HK-2 (cell line): Measurements from ENCODE around the gene C17orf113.
"Not testable (repeated sequence)": the region's sequence is repeated elsewhere in the genome, so short reads cannot be mapped to it uniquely, and the experiment has no call there.

Experiments used
- DNase-seq: peaks from one replicate; pipeline ENCODE4 v3.0.0-alpha.2; 2018; ENCODE audit not compliant: unreplicated experiment

C17orf113 gene

DNA sequence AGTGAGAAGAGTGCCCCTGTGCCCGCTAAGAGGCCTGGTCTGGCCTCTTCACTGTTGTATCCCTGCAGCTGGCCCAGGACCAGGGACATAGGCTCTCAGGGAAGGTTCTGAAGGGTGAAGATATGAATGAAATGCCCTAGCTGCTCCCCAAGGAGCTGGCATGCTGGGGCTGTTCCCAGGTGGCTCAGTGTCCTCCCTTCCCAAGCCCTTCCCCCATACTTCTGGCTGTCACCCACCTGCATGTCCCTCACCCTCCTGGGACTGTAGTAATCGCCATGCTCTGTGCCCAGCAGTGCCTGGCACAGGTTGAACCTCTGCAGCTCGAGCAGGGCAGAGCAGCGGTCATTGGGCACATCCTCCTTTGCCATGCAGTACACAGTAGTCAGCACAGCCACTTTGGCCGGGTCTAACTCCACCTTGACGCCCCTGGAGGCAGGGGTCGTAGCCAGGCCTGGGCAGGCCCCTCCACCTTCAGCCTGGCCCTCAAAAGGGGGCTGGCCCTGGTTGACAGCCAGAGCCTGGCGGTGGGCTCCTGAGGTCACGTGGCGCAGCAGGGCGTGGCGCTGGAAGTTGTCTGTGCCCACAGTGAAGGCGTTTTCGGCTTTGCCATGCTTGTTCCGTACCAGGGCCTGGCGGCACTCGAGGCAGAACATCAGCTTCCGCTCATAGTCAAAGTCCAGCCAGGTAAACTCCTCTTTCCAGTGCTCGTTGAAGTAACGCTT lies 7.6 kb downstream of the C17orf113 start:
- no peak for DNase-seq

DNA sequence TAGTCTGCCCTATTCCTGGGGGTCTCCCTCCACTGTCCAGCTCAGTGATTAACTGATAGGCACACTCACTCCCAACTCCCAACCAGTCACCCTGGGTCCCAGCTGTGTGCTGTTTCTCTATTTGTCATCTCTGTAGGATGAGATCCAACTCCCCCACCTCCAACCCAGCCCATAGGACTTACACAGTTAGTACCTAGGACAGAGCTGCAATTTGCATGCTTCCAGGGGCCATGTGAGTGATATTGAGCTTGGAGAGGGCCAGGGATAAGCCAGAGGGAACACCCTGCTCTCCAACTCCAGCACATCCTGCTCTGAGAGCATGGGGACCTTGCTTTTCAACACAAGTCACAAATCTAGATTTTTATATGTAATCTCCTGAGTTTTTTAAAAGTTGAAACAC lies 8.8 kb downstream of the C17orf113 start:
- no peak for DNase-seq

DNA sequence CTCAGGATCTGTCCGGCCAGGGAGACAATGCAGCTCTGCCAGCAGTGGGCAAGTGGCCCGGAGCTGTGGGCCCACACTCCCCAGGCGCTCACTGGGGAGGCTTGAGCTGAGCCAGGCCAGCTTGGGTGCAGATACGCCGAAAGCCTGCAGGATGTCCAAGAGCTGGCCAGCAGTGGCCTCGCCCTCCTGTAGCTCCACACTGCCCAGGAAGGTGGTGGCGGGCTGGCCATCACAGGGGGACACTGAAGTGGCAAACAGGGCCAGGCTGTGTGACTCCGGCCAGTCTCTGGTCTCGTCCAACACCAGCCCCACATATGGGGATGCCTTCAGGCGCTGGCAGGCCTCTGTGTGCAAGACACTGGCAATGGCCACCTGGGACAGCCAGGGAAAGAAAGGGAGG lies 9.6 kb downstream of the C17orf113 start:
- DNase-seq: no peak

DNA sequence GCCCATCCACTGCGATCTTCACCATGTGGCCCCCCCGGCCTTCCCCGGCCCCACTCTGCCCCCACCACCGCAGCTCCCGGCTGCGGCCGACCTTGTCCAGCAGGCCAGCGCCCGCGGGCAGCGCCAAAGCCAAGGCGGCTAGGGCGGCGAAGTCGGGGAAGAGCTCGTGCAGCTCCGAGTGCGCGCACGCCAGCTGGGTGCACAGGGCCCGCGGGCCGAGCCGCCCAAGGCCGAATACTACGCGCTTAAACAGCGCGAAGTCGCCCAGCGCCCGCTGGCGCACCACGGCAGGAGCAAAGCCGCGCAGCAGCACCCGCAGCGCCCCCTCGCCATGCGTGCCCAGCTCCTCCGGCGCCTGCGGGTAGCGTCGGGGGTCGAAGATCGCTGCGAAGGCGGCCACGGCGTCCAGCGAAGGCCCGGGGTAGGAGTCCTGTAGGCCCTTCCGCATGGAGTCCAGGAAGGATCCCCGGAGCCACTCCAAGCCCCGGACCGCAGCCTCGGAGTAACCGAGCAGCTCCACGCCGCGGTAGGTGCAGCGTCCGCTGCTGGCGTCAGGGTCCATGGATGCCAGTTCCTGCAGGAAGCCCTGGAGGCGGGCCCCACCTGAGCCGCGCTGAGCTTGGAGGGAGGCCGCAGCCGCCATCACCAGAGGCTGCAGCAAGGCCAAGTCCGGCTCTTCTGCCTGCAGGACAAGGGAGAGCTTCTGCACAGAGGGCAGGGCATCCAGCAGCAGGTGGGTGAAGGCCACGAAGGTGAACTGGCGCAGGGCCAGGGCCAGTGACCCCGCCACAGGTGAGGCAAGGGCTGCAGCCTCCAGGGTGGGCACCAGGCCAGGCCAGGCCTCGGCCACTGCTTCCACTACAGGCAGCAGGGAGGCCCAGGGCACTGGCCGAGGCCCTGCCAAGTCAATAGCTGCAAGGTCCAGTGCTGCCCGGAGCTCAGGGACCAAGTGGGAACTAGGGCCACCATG lies 10.3 kb downstream of the C17orf113 start:
- no peak for DNase-seq

DNA sequence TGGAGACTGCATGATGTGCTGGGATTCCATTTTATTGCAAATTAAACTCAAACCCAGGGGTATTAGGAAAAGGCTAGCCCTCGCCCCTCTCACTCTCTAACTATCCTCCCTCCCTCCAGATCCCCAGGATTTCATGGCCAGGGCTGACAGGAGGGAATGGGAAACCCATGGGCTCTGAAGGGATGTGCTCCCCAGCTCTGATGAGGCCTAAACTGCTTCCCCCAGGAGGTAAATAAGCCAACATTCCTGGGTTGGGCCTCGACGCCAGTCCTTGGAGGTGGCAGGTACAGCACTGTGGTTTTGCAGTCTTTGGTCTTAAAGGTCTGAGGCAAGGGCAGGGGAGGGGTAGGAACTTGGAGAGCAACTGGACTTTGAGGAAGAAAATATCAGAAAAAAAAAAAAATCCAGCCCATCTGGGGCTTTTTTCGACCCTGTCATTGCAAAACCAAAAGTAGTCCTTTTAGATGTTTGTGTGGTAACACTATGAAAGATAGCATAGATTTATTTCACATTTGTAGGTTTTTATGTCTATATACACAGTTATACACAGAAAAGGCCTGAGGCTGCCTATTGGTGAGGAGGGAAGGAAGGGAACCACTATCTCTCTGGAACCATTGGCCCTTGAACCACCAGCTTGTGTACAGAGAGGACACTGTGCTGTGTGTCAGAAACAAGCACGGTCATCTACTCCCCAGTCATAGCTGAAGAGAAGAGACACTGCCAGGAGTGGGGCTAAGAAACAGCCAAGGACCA lies 12.0 kb downstream of the C17orf113 start:
- DNase-seq: no peak

DNA sequence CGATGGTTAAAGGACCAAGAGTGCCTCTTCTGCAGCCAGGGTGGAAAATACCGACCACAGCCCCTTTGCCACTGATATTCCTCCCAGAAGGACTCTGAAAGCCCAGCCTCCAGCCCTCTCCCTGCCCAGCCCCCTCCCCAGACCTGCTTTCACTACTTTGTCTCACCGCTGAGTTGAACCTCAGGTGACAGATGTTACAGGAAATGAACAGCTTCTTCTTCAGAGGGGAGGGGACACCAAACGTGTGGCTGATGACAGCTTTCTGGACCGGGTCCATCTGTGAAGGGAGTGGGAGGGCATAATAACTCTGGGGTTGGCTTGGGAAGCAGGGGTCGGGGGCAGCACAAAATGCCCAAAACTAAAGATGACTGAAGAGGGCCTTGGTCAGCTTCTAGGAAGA lies 16.3 kb downstream of the C17orf113 start:
- DNase-seq: no peak

DNA sequence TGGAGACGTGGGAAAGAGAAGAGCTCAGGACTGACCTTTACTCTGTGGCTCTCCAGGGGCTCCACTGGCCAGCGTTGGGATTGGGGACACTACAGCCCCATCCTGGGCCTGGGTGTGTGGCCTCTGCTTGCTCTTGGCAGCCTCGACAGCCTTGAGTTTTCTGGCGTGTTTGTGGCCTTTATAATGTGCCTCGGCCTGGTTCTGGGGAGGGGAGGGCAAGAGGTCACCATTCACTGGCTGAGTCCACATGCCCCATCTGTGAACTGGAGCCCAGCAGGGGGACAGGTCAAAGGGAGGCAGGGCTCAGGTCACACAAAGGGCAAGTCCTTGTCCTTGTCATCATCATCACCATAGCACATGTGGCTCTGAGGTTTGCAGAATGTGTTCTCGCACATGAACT lies 18.8 kb downstream of the C17orf113 start:
- no peak for DNase-seq

DNA sequence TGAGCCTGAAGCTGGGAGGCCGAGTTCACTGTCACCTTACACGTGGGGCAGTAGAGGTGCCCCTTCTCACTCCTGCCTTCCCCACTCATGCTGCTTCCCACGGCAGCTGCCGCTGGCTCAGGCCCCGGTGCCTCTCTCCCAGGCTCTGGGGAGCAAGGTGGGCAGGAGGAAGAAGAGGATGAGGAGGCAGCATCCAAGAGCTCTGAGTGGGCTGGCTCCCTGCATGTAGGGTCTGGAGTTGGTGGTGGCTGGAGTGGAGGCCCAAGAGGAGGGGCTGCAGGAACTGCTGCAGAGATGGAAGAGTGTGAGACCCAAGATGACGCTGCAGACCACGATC lies 21.6 kb downstream of the C17orf113 start:
- DNase-seq: no peak

DNA sequence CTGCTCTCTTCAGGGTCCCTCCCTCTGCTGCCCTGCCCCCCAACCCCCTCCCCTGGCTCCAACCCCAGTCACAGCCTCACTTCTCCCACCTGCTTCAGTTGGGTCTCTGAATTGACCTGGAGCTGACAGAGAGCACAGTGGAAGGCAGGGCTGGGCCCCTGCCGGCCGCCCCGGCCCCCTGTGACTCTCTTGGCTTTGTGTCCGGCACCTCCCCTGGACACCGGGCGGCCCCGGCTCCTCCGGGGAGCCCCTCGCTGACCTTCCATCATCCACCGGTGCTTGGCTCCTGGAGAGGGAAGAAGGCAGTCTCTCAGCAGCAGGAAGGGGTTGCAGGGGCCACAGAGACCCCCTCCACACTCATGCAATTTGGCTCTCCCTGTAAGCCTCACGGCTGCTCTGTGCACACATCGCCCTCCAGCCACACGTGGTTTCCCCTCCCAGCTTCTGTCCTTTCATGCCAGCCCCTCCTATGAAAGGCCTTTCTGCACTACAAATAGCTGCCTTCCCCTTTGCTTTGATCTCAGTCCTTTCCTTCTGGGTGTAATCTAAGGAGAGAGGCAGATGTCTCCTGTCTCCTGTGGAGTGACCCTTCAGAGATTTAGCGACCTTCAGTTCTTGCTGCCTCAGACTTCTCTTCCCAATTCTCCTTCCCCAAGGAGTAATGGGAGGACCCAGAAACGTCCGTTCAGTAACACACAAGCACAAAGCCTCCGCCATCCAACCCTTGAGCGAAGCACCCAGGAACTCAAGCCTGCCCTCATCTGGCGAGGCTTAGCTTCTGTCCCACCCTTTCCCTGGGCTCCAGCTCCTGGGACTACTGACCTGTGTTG lies 22.2 kb downstream of the C17orf113 start:
- DNase-seq: no peak

DNA sequence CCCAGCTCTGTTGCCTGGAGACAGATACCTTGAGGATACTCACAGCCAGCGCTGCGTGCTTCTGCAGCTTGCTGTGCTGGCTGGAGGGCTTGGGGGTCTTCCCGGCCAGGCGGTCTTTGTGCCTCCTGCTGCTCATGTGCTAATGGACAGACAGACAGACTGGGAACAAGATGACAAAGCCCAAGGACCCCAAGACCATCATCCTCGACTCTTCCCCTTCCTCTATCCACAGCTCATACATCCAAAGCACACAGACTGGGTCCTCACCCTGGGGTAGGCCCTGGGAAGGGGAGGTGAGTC lies 22.9 kb downstream of the C17orf113 start:
- DNase-seq: no peak

DNA sequence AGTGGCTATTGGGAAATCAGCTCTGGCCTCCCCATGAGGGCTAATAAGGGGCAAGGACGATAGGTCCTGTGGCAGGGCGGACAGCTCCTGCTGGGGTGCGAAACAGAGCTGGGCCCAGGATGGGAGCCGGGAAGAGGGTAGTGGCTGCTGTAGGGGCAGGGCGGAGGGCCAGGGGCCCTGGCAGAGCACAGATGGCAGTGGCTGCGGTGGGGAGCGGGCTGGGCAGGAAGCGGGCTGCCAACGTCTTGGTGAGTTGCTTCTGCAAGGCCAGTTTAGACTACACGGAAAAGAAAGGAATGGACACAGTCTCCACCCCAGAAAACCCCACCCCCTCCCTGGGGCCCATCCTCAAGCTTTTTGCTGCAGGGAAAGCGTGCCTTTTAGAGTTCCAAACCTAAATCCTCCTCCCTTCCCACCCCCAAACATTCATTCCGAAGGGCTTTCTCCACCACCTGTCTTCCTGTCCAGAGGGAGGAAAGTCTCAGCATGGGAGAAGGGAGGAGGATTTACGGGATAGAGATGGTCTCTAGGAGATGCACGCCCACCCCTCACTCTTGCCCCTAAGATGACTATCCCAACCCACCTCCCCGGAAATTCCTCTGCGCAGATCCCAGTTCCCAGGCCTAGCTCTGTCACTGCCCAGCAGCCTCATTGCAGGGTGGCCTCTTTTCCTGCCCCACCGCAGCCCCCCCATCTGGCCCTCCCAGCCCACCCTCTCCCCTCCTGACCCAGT lies 23.4 kb downstream of the C17orf113 start:
- DNase-seq: no peak

DNA sequence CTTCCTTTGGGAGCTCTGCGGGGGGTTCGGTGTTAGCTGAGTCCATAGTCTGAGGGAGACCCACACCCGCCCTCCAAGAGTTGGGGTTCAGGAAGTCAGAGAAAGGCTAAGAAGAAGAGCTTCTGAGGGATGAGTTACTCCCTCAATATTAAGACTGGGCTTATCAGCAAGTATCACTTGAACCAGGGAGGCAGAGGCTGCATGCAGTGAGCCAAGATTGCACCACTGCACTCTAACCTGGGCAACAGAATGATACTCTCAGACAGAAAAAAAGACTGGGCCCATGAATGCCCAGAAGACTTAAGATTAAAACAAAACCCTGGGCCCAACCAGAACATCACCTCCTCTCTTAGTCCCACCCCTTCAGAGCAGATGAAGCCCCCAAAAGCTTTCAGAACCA lies 24.5 kb downstream of the C17orf113 start:
- no peak for DNase-seq

DNA sequence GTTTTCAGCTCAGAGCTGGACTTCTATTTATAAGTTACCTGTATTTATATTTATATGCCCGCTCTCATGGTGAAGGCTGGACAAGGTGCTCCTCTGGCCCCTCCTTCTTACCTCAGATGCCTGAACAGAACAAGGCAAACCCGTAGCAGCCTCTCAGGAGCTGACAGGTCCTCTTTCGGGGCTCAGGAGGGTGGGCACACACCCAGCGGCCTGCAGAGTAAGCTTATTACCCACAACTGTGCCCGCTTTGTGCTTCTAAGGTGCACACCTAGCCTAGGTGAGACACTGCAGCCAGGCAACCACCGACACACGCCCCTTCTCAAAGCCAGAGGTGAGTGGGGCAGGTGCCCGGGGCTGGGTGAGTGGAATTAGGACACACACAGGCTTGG lies 25.2 kb downstream of the C17orf113 start:
- DNase-seq: no peak

DNA sequence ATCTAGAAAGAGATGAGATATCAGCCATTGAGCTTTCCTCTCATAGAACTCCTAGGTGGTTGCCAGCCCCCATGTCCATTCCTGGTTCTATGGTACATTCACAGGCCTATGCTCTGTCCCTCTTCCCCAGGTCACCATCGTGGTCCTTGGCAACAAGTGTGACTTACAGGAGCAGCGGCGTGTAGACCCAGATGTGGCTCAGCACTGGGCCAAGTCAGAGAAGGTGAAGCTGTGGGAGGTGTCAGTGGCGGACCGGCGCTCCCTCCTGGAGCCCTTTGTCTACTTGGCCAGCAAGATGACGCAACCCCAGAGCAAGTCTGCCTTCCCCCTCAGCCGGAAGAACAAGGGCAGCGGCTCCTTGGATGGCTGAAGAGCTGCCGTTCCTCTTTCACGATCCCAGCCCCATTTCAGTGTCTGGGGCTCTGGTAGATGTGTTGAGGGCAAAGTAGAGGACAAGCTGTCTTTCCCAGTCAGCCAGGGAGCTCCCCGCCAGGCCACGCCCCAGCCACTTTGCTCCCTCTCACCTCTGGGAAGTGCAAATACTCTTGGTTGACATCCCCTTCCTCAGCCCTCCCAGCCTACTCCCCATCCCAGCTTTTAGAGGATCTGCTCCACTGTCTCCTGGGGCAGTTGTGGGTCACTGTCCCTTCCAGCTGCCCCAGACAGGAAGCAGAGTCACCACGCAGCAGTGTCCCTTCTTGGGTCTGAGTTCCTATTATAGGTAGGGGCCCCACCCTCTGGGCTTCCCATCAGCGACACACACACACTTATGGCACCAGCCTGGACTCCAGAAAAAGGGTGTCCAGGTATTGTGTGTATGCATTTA lies 26.7 kb downstream of the C17orf113 start:
- DNase-seq: no peak

DNA sequence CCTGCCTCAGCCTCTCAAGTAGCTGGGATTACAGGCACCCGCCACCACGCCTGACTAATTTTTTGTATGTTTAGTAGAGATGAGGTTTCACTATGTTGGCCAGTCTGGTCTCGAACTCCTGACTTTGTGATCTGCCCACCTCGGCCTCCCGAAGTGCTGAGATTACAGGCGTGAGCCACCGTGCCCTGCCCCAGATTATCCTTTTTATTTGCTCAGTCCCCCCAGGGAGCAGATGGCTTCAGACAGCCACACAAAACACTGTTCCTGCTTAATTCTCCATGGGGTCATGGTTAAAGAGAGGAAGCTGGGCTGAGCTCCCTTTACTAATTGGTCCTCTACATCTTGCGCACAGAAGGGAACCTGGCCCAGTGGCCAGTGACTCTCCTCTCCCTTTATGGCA lies 29.6 kb downstream of the C17orf113 start:
- DNase-seq: not testable (repeated sequence)

DNA sequence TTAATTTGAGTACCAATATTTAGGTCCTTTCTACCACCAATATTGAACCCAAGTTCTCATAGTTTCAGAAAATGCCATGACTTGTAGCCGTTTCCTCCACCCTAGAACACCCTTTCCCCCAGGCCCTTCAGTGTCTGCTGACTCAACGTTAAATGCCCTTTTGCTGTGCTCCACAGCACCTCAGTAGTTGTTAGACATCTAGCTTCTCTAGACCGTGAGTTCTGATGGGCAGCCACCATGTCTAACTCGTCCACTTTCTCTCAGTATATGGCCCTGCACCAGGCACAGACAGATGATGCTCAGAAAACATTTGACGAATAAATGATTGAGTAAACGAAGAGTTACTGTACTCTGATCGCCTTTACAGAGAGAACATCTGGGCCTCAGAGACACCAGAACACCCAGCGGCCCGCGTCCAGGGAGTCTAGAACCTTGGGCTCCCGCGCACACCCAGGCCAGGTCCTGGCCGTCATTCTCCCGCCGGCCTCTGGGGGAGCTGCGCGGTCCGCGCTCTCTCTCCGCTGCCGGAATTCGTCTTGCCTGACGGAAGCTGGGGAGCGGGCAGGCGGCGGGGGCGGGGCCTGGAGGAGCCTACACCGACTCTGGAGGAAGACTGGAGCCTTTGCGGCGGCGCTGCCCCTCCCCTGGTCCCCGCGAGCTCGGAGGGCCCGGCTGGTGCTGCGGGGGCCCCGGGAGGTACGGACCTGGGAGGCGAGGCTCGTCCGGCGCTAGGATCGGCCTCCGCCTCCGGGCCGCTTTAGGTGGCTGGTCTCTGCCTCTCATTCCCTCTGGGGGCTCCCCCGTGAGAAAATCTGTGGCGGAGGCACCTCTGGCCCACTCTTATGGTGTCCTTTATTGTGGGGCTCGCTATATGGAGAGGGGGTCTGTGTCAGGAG lies 30.6 kb downstream of the C17orf113 start, which contains the start of gene NKIRAS2:
Gene NKIRAS2, plus strand, starts transcription at position 582 of the 896 bp plus-strand sequence. CDS start 1,488 bp downstream, outside the sequence.
- DNase-seq: peak; percentile 93

DNA sequence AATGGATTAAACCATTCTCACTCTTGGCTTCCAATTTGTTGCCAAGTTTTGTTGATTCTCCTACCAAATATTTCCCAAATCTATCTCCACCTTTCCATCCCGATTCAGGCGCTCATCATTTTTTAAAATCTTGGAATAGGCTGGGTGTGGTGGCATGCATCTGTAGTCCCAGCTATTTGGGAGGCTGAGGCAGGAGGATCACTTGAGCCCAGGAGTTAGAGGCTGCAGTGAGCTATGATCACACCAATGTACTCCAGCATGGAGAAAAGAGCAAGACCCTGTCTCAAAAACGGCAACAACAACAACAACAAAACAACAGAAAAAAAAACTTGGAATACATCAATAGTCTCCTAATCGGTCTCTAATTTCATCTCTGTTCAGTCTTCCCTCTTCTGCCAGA lies 31.4 kb downstream of the C17orf113 start:
- DNase-seq: no peak

DNA sequence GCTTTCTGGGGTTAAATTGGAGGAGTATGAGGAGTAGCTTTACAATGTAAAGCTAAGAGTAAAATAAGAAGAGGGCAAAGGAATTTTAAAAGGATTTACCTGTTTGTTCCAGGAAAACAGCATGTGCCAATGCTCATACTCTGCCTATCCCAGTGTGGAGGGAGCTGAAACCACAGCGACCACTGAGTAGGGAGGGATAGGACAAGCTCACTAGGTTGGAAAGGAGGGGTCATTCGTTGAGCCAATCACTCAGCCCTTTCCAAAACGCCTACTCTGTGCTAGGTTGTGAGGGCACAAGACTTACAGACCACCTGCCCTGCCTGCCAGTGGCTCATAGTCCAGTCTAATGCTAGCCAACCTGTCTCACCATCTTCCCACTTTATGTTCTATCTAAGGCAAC lies 32.1 kb downstream of the C17orf113 start:
- DNase-seq: no peak

DNA sequence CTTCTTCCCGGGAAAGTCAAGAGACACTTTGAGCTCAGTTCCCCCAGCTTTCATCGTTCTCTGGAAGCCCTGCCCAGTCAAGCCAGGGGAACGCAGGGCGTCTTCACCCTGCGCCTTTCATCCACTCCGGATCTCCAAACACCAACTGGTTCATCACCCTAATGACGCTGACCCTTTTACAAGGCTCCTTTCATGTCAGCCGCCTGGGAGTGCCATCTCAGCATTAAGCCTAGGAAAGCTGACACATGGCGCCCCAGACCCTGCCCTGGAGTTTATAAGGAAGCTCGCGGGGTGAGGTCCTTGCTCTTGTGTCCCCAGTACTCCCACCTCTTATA lies 32.6 kb downstream of the C17orf113 start:
- DNase-seq: no peak
